Osteoblast (primary cell): ENCODE data around the gene COPA. TPM values are rescaled to one million over a fixed set of nuclear protein-coding genes. Genes with fewer than 3 reads are reported as not detected.
A peak's percentile ranks its signal among the peaks of the same experiment; 100 is the strongest.

Experiments
- DNase-seq: peaks from one replicate; pipeline ENCODE4 v3.0.0; 2011; ENCODE audit warnings: low spot score, mixed read lengths; ENCODE audit not compliant: insufficient read length; ENCODE audit errors: missing footprints
- H2AFZ ChIP-seq: 2 replicates; pipeline ENCODE4 v1.6.0; 2011; ENCODE audit warnings: mild to moderate bottlenecking, low read length
- H3K27ac ChIP-seq: 2 replicates; pipeline ENCODE4 v1.5.1; 2011; ENCODE audit warnings: mild to moderate bottlenecking, low read depth, low read length, moderate library complexity
- H3K27me3 ChIP-seq: 2 replicates; pipeline ENCODE4 v1.6.0; 2012; ENCODE audit warnings: mild to moderate bottlenecking, control low read depth, inconsistent platforms, low read length, moderate library complexity; ENCODE audit not compliant: insufficient read depth
- H3K36me3 ChIP-seq: 2 replicates; pipeline ENCODE4 v1.5.1; 2011; ENCODE audit warnings: mild to moderate bottlenecking, low read length, control low read depth, moderate library complexity; ENCODE audit not compliant: insufficient read depth
- H3K4me1 ChIP-seq: 2 replicates; pipeline ENCODE4 v1.5.1; 2011; ENCODE audit warnings: mild to moderate bottlenecking, low read length, control low read depth, moderate library complexity; ENCODE audit not compliant: insufficient read depth
- H3K4me2 ChIP-seq: 2 replicates; pipeline ENCODE4 v1.6.0; 2011; ENCODE audit warnings: mild to moderate bottlenecking, low read length; ENCODE audit not compliant: insufficient read depth
- H3K4me3 ChIP-seq: fragments of 200-600 bp; sonication (generic); 3 replicates; pipeline ENCODE4 v1.5.1; 2012; ENCODE audit warnings: mild to moderate bottlenecking, low read length, inconsistent platforms; ENCODE audit not compliant: insufficient read depth
- H3K79me2 ChIP-seq: 2 replicates; pipeline ENCODE4 v1.6.0; 2012; ENCODE audit warnings: mild to moderate bottlenecking, low read length, control low read depth, inconsistent platforms; ENCODE audit not compliant: insufficient read depth
- H3K9me3 ChIP-seq: 2 replicates; pipeline ENCODE4 v1.5.1; 2011; ENCODE audit warnings: low read depth, low read length, control low read depth
- H4K20me1 ChIP-seq: 2 replicates; pipeline ENCODE4 v1.6.0; 2012; ENCODE audit warnings: mild to moderate bottlenecking, low read length, control low read depth; ENCODE audit not compliant: insufficient read depth
- CTCF ChIP-seq: IDR thresholded peaks from 2 replicates; pipeline ENCODE4 v1.5.1; 2011; ENCODE audit warnings: mild to moderate bottlenecking, low read depth, low read length, moderate library complexity; ENCODE audit errors: extremely low read depth
- total RNA-seq: library from RNA; depleted of rRNA; stranded (reverse); fragments of >200 nt; gene quantifications from 2 replicates; pipeline ENCODE4 v1.2.3, GENCODE V29; 2012

Gene COPA
- total RNA-seq, 1 donor: 282 TPM

GRCh38 chr1:160309571-160309970 lies 33.5 kb downstream of the COPA start:
- peak overlapping the region; percentile 91 for H3K27ac ChIP-seq
- peaks cover 37% of the 10 kb centered on the region for H3K79me2 ChIP-seq
- no peak for TF ChIP-seq CTCF
- no peak overlapping the region for H2AFZ ChIP-seq
- H3K4me2 ChIP-seq: peak overlapping the region; percentile 29
- peaks cover 91% of the 10 kb centered on the region for H3K36me3 ChIP-seq
- H3K4me1 ChIP-seq: peaks cover 19% of the 10 kb centered on the region
- DNase-seq: no peak
- no peaks in the 10 kb centered on the region for H3K9me3 ChIP-seq
- peaks cover 23% of the 10 kb centered on the region for H4K20me1 ChIP-seq
- no peaks in the 10 kb centered on the region for H3K27me3 ChIP-seq
- H3K4me3 ChIP-seq: no peak overlapping the region

GRCh38 chr1:160309185-160309557 lies 33.9 kb downstream of the COPA start:
- Histone ChIP-seq H3K27ac (peak overlapping the region; percentile 91), H3K4me2 (peak overlapping the region; percentile 29), H3K9me3 (no peaks in the 10 kb centered on the region), H3K4me1 (peaks cover 19% of the 10 kb centered on the region), H3K79me2 (peaks cover 36% of the 10 kb centered on the region), H3K4me3 (no peak overlapping the region), H4K20me1 (peaks cover 23% of the 10 kb centered on the region), H3K36me3 (peaks cover 91% of the 10 kb centered on the region), H3K27me3 (no peaks in the 10 kb centered on the region), H2AFZ (no peak overlapping the region)
- TF ChIP-seq CTCF: no peak
- DNase-seq: peak; percentile 64

- peaks cover 34% of the 10 kb centered on the region for H3K79me2 ChIP-seq
- H3K4me2 ChIP-seq: peak overlapping the region; percentile 29
Measured at GRCh38 chr1:160308451-160309184, 34.4 kb downstream of the COPA start.

More at GRCh38 chr1:160308451-160309184, 34.4 kb downstream of the COPA start:
- no peak overlapping the region for H3K4me3 ChIP-seq
- no peak for DNase-seq
- peaks cover 21% of the 10 kb centered on the region for H4K20me1 ChIP-seq
- no peak overlapping the region for H2AFZ ChIP-seq
- peaks cover 91% of the 10 kb centered on the region for H3K36me3 ChIP-seq
- TF ChIP-seq CTCF: no peak
- no peaks in the 10 kb centered on the region for H3K27me3 ChIP-seq
- H3K27ac ChIP-seq: peak overlapping the region; percentile 91
- no peaks in the 10 kb centered on the region for H3K9me3 ChIP-seq
- peaks cover 19% of the 10 kb centered on the region for H3K4me1 ChIP-seq
